ENCODE results near the gene WDFY2. TPM values are rescaled to one million over a fixed set of nuclear protein-coding genes. Genes with fewer than 3 reads are reported as not detected.

The WDFY2 gene
- total and polyA plus RNA-seq, 2 of the 8 experiments (the other 6 are each of a cell fraction or from before 2014, with no cell fraction given) = 13.9 to 29.0 TPM

- Histone ChIP-seq H3K4me2 (ENCODE audit: insufficient read depth in 1 of 2, low read depth in 2 of 2, low read length in 2 of 2) (peak within 1 kb of the TSS; percentile 80 to 89), H3K79me1 (ENCODE audit: low read depth, low read length) (no peaks in the 10 kb centered on the region), H3K27ac (ENCODE audit: low read depth, low read length) (peak within 1 kb of the TSS; percentile 88), H3K56ac (replicated peaks; ENCODE audit: insufficient read length, low read depth, low read length) (peak within 1 kb of the TSS; percentile 78), H3K9me3 (ENCODE audit: insufficient read depth in 2 of 2, low read depth in 1 of 2, low read length in 1 of 2) (no peaks in the 10 kb centered on the region), H3K9ac (replicated peaks in 1 of 4; ENCODE audit: extremely low read depth in 1 of 4, low read depth in 3 of 4, low read length in 3 of 4) (peak within 1 kb of the TSS; percentile 62 to 93 (median 92)), H2BK120ac (replicated peaks; ENCODE audit: low read depth, low read length) (no peak within 1 kb of the TSS), H4K8ac (ENCODE audit: extremely low read depth, insufficient read depth, low read length) (peak within 1 kb of the TSS; percentile 97), H4K5ac (ENCODE audit: insufficient read length, low read depth, low read length) (peak within 1 kb of the TSS; percentile 74), H3K23ac (ENCODE audit: insufficient read length) (no peak within 1 kb of the TSS), H4K91ac (replicated peaks; ENCODE audit: insufficient read length, low read length) (peak within 1 kb of the TSS; percentile 81), H2BK12ac (ENCODE audit: low read depth, low read length) (peak within 1 kb of the TSS; percentile 94), H3K27me3 (replicated peaks in 1 of 4; ENCODE audit: control insufficient read depth in 3 of 4, extremely low read depth in 1 of 4, insufficient read depth in 3 of 4, low read length in 3 of 4) (0 out of 7 replicates have a peak, but pooled peaks cover 0 to 2% (median 0%) of the 10 kb centered on the region in 4 experiments), H3K18ac (ENCODE audit: extremely low read depth, low read length) (peak within 1 kb of the TSS; percentile 97), H3K4me1 (replicated peaks in 1 of 4; ENCODE audit: control insufficient read depth in 3 of 4, insufficient read depth in 4 of 4, low read length in 3 of 4) (peaks cover 12 to 19% (median 16%) of the 10 kb centered on the region in 4 experiments), H2AFZ (ENCODE audit: low read length) (peak within 1 kb of the TSS; percentile 54; the same call in 1 of the 2 replicates), H3K23me2 (ENCODE audit: low read depth, low read length) (peaks cover 8% of the 10 kb centered on the region), H3K79me2 (ENCODE audit: control insufficient read depth in 1 of 2, insufficient read depth in 2 of 2, low read length in 2 of 2) (no peaks in the 10 kb centered on the region), H2BK20ac (ENCODE audit: low read length) (peak within 1 kb of the TSS; percentile 90; the same call in 1 of the 2 replicates), H2AK5ac (ENCODE audit: low read depth, low read length) (0 out of 2 replicates have a peak within 1 kb of the TSS, but pooled peaks have one; percentile 13), H2BK5ac (ENCODE audit: low read depth, low read length) (peak within 1 kb of the TSS; percentile 88), H3K36me3 (ENCODE audit: control insufficient read depth in 2 of 4, insufficient read depth in 4 of 4, low read length in 3 of 4) (no peaks in the 10 kb centered on the region), H3K4ac (replicated peaks; ENCODE audit: insufficient read length, low read depth, low read length) (peak within 1 kb of the TSS; percentile 3), H3K4me3 (ENCODE audit: extremely low read depth in 1 of 4, insufficient read depth in 2 of 4, low read depth in 3 of 4, low read length in 4 of 4) (peak within 1 kb of the TSS; percentile 69 to 80 (median 78)), H4K20me1 (replicated peaks in 1 of 2; ENCODE audit: control insufficient read depth in 1 of 2, insufficient read depth in 2 of 2, low read length in 2 of 2) (no peaks in the 10 kb centered on the region), H2BK15ac (ENCODE audit: low read length) (peak within 1 kb of the TSS; percentile 68; the same call in 1 of the 2 replicates), H3K14ac (ENCODE audit: insufficient read length) (peak within 1 kb of the TSS; percentile 43)
- POLR2A ChIA-PET (ENCODE audit: partially characterized antibody) = interaction anchor here (0.7 to 1.5 kb wide), 5 partner anchors 10 to 371 kb away, joined by 3 to 4 read pairs (median 3); partner anchors contain the start of gene INTS6
- no peak for FAIRE-seq
- CTCF ChIA-PET (ENCODE audit: partially characterized antibody) = interaction anchor here (0.6 kb wide), 1 partner anchor 60 kb away, joined by 3 read pairs; no protein-coding TSS in a partner anchor
- peak in 1 of 2 experiments; percentile 84 for DNase-seq (ENCODE audit: low read depth in 1 of 2, low spot score in 2 of 2)
- WGBS, 2 experiments (ENCODE audit: extremely low coverage in 1 of 2, insufficient coverage in 1 of 2, insufficient read length in 1 of 2, insufficient replicate concordance in 2 of 2, low coverage in 1 of 2, low lambda C conversion rate in 2 of 2, missing lambda C conversion rate in 1 of 2) = 3% methylated on average over 53 of the region's 91 CpGs; no CpG with 5 or more reads in 1 of the 2 experiments
- no peak for TF ChIP-seq FOSL1 (IDR thresholded peaks at IDR 0.05; ENCODE audit: insufficient read depth, low read depth, low read length)
- peak; percentile 35; the same call in 1 of the 2 replicates for TF ChIP-seq TBP (IDR thresholded peaks at IDR 0.05; ENCODE audit: low read depth, low read length)
- no peak for TF ChIP-seq GTF2F1 (IDR thresholded peaks at IDR 0.05; ENCODE audit: borderline replicate concordance, low read depth, low read length)
- TF ChIP-seq E2F6 (IDR thresholded peaks at IDR 0.05) = peak; percentile 58; the same call in 1 of the 2 replicates
- TF ChIP-seq ATF2 (IDR thresholded peaks at IDR 0.05; ENCODE audit: low read length) = peak; percentile 46; the same call in 1 of the 2 replicates
- TF ChIP-seq JUND (IDR thresholded peaks at IDR 0.05; ENCODE audit: low read length) = 0 out of 2 replicates have a peak, but pooled peaks have one; percentile 11
- no peak for TF ChIP-seq RNF2 (IDR thresholded peaks at IDR 0.05; ENCODE audit: borderline replicate concordance, low read depth, low read length, missing control alignments, poor library complexity, severe bottlenecking)
Measured at GRCh38 chr13:51803422-51804294, 219.4 kb downstream of the WDFY2 start, which contains the start of gene DHRS12. Gene DHRS12 (minus strand): TSS chr13:51804163. CDS start chr13:51799659, 4,504 bp downstream.

Measured in H1 (cell line).